HCT116 (cell line): ENCODE data around the gene SHROOM1. TPM values are rescaled to one million over a fixed set of nuclear protein-coding genes. Genes with fewer than 3 reads are reported as not detected.

ENCODE experiments used
- ATAC-seq: fragments of 200-7000 bp; cut with Tn5 transposase; 2 replicates; pipeline ENCODE4 v1.9.1; 2020; ENCODE audit warnings: mild to moderate bottlenecking, moderate library complexity
- BruUV-seq: library from RNA; stranded (reverse); fragments of 400-500 nt; replicated peaks from 2 replicates; lab custom pipeline; 2021; lab: Mats Ljungman, UMichigan
- CTCF ChIA-PET: fragments of 300-600 bp; sonication (Branson Sonifier 250); formaldehyde crosslinking; loops from one replicate; lab custom pipeline; 2021; ENCODE audit warnings: antibody characterized with exemption; lab: Charles Lee
- POLR2A ChIA-PET: fragments of 300-600, 350-600 bp; sonication (Branson Sonifier 250); formaldehyde crosslinking; loops from one replicate; lab custom pipeline; 2021; ENCODE audit warnings: antibody characterized with exemption; lab: Charles Lee
- RAD21 ChIA-PET, 2 experiments: fragments of 300-600 bp; sonication (Branson Sonifier 250); formaldehyde crosslinking; loops; one replicate each; lab custom pipeline; 2023; ENCODE audit warnings: low total read pairs in 2 of 2; ENCODE audit not compliant: uncharacterized antibody in 2 of 2, unreplicated experiment in 2 of 2, low non-redundant PET in 1 of 2; lab: Charles Lee
- DNase-seq: peaks from one replicate; pipeline ENCODE4 v3.0.0-alpha.2; 2010; ENCODE audit warnings: low read depth, low spot score
- H2AFZ ChIP-seq: fragments of 200-600 bp; shearing (Covaris generic), sonication (generic); 2 replicates; pipeline ENCODE4 v1.6.1; 2017; ENCODE audit warnings: low read depth, mixed run types, mixed read lengths, antibody characterized with exemption, low read length; ENCODE audit not compliant: poor library complexity, severe bottlenecking
- H3K27ac ChIP-seq: 2 replicates; pipeline ENCODE4 v1.5.1; 2012; ENCODE audit warnings: low read depth, low read length
- H3K27me3 ChIP-seq: fragments of 200-600 bp; sonication (generic); 2 replicates; pipeline ENCODE4 v1.6.1; 2016; ENCODE audit warnings: mixed run types, low read length, mixed read lengths; ENCODE audit not compliant: insufficient read depth
- H3K36me3 ChIP-seq, 2 experiments: fragments of 200-500 bp in 1 of 2; fragments of 200-600 bp in 1 of 2; sonication (Bioruptor generic) in 1 of 2; sonication (generic) in 1 of 2; 2 replicates each; pipeline versions ENCODE4 v1.5.1 to v1.6.1; 2014 to 2016; ENCODE audit warnings: low read length in 2 of 2, inconsistent platforms in 1 of 2, mixed read lengths in 1 of 2, mixed run types in 1 of 2; ENCODE audit not compliant: insufficient read depth in 2 of 2, control insufficient read depth in 1 of 2
- H3K4me1 ChIP-seq, 2 experiments: fragments of 200-600 bp in 1 of 2; sonication (generic) in 1 of 2; 2 replicates each; pipeline versions ENCODE4 v1.5.1 to v1.6.1; 2012 to 2017; ENCODE audit warnings: low read length in 2 of 2, inconsistent platforms in 1 of 2, mild to moderate bottlenecking in 1 of 2, mixed read lengths in 1 of 2, mixed run types in 1 of 2, moderate library complexity in 1 of 2; ENCODE audit not compliant: insufficient read depth in 2 of 2, control insufficient read depth in 1 of 2
- H3K4me2 ChIP-seq: fragments of 200-600 bp; sonication (generic); 2 replicates; pipeline ENCODE4 v1.6.1; 2017; ENCODE audit warnings: mixed run types, low read length, mixed read lengths
- H3K4me3 ChIP-seq, 2 experiments: fragments of 200-600 bp in 1 of 2; sonication (generic) in 1 of 2; replicated peaks in 1 of 2; 2 replicates each; pipeline ENCODE4 v1.5.1; 2011 to 2016; ENCODE audit warnings: low read length in 2 of 2, control low read depth in 1 of 2, low read depth in 1 of 2, mild to moderate bottlenecking in 1 of 2, mixed read lengths in 1 of 2, mixed run types in 1 of 2
- H3K79me2 ChIP-seq: fragments of 200-600 bp; sonication (generic); 2 replicates; pipeline ENCODE4 v1.6.1; 2017; ENCODE audit warnings: mild to moderate bottlenecking, mixed run types, low read length, moderate library complexity, mixed read lengths; ENCODE audit not compliant: insufficient read depth
- H3K9ac ChIP-seq: fragments of 200-600 bp; sonication (generic); 2 replicates; pipeline ENCODE4 v1.6.1; 2016; ENCODE audit warnings: low read length, mixed read lengths
- H3K9me2 ChIP-seq: fragments of 200-600 bp; sonication (generic), shearing (Covaris generic); 2 replicates; pipeline ENCODE4 v1.6.1; 2017; ENCODE audit warnings: mixed run types, mild to moderate bottlenecking, moderate library complexity; ENCODE audit not compliant: insufficient read depth
- H3K9me3 ChIP-seq, 2 experiments: fragments of 200-500 bp in 1 of 2; fragments of 200-600 bp in 1 of 2; sonication (Bioruptor generic) in 1 of 2; sonication (generic) in 1 of 2; 2 replicates each; pipeline ENCODE4 v1.6.1; 2014 to 2017; ENCODE audit warnings: low read length in 2 of 2, mixed read lengths in 2 of 2, inconsistent platforms in 1 of 2, low read depth in 1 of 2, mild to moderate bottlenecking in 1 of 2, mixed run types in 1 of 2, moderate library complexity in 1 of 2; ENCODE audit not compliant: control insufficient read depth in 1 of 2, insufficient read depth in 1 of 2
- H4K20me1 ChIP-seq: fragments of 200-600 bp; sonication (generic), shearing (Covaris generic); 2 replicates; pipeline ENCODE4 v1.6.1; 2017; ENCODE audit warnings: mixed run types, mild to moderate bottlenecking, moderate library complexity; ENCODE audit not compliant: insufficient read depth
- CBX3 ChIP-seq: IDR thresholded peaks from 2 replicates; pipeline ENCODE4 v1.6.1; 2012; ENCODE audit warnings: low read depth
- CEBPB ChIP-seq: IDR thresholded peaks from 2 replicates; pipeline ENCODE4 v1.6.1; 2012; ENCODE audit warnings: low read depth
- EGR1 ChIP-seq: IDR thresholded peaks from 2 replicates; pipeline ENCODE4 v1.6.1; 2012; ENCODE audit warnings: low read depth
- ELF1 ChIP-seq: IDR thresholded peaks from 2 replicates; pipeline ENCODE4 v1.6.1; 2012; ENCODE audit warnings: low read depth, borderline replicate concordance
- EZH2 ChIP-seq: fragments of 200-600 bp; sonication (generic); IDR thresholded peaks from 2 replicates; pipeline ENCODE4 v1.6.1; 2017; ENCODE audit warnings: antibody characterized with exemption, mixed run types
- FOSL1 ChIP-seq: IDR thresholded peaks from 2 replicates; pipeline ENCODE4 v1.6.1; 2012; ENCODE audit warnings: low read depth
- JUND ChIP-seq: IDR thresholded peaks from 2 replicates; pipeline ENCODE4 v1.6.1; 2012
- POLR2A ChIP-seq: IDR thresholded peaks from 2 replicates; pipeline ENCODE4 v1.7.0; 2011; ENCODE audit warnings: borderline replicate concordance; ENCODE audit not compliant: insufficient read depth, insufficient read length; ENCODE audit errors: extremely low read depth
- POLR2AphosphoS5 ChIP-seq: IDR thresholded peaks from 2 replicates; pipeline ENCODE4 v1.6.1; 2011; ENCODE audit warnings: mild to moderate bottlenecking, low read depth, low read length, moderate library complexity
- RAD21 ChIP-seq: IDR thresholded peaks from 2 replicates; pipeline ENCODE4 v1.6.1; 2012; ENCODE audit warnings: low read depth, mild to moderate bottlenecking
- SIN3A ChIP-seq: IDR thresholded peaks from 2 replicates; pipeline ENCODE4 v1.6.1; 2012; ENCODE audit warnings: low read depth
- SP1 ChIP-seq: IDR thresholded peaks from 2 replicates; pipeline ENCODE4 v1.6.1; 2012; ENCODE audit warnings: low read depth
- SRF ChIP-seq: IDR thresholded peaks from 2 replicates; pipeline ENCODE4 v1.6.1; 2012; ENCODE audit warnings: low read depth
- TCF7L2 ChIP-seq: IDR thresholded peaks from 2 replicates; pipeline ENCODE4 v1.7.0; 2011; ENCODE audit warnings: borderline replicate concordance, inconsistent platforms; ENCODE audit not compliant: insufficient read depth, insufficient read length; ENCODE audit errors: extremely low read depth
- YY1 ChIP-seq: IDR thresholded peaks from 2 replicates; pipeline ENCODE4 v1.6.1; 2011; ENCODE audit warnings: low read length, low read depth, moderate library complexity, mild to moderate bottlenecking; ENCODE audit not compliant: insufficient replicate concordance; ENCODE audit errors: extremely low read depth
- ZNF274 ChIP-seq: fragments of 200-500 bp; sonication (Bioruptor generic); IDR thresholded peaks from 2 replicates; pipeline ENCODE4 v1.6.1; 2014; ENCODE audit warnings: mild to moderate bottlenecking, low read depth, low read length, inconsistent platforms
- intact Hi-C: fragments of 100-400 bp; cut with micrococcal nuclease; formaldehyde crosslinking; loops from 2 replicates; pipeline ENCODE4 v1.10.0; 2022
- total RNA-seq: library from RNA; stranded (reverse); gene quantifications from one replicate; pipeline ENCODE4 v1.2.1, GENCODE V29; 2021; ENCODE audit not compliant: unreplicated experiment
- TF ChIP-seq, protein P1 (sequence below): IDR thresholded peaks from 2 replicates; pipeline ENCODE4 v1.6.1; 2012
- TF ChIP-seq, protein P2 (sequence below), 3 experiments: fragments of 200-600 bp in 1 of 3; sonication (generic) in 1 of 3; IDR thresholded peaks in 2 of 3; conservative IDR thresholded peaks in 1 of 3; 2 replicates each; pipeline ENCODE4 v1.5.1; 2012 to 2017; ENCODE audit warnings: low read depth in 2 of 3, low read length in 2 of 3, antibody characterized with exemption in 1 of 3, borderline replicate concordance in 1 of 3, control low read depth in 1 of 3, mild to moderate bottlenecking in 1 of 3, mixed read lengths in 1 of 3, mixed run types in 1 of 3, moderate library complexity in 1 of 3; ENCODE audit not compliant: insufficient read depth in 1 of 3
- TF ChIP-seq, protein P3 (sequence below): IDR thresholded peaks from 2 replicates; pipeline ENCODE4 v1.6.1; 2012
- TF ChIP-seq, protein P4 (sequence below): IDR thresholded peaks from 2 replicates; pipeline ENCODE4 v1.6.1; 2012; ENCODE audit warnings: low read depth

Gene SHROOM1
- total RNA-seq, 1 experiment from 2014 or later = 9.5 TPM

DNA sequence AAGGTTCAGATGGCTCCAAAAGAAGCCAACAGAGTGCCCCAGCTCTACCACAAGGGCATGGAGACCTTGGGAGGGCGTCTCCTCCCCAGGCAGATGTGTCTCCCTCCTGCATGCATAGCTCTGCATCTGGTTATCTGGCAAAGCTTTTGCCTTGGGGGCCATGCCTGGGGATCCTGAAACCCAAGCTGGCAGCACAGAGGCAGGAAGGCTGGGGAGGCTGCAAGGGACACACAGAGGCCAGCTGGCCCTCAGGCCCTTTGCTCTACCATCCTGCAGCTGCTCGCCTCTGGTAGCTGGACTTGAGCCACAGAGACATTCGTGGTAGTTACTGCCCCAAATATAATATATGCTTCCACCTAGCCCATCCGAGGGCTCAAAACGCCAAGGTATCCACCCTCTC, 57.3 kb downstream of the SHROOM1 start:
- peaks cover 22% of the 10 kb centered on the region for H3K79me2 ChIP-seq
- no peak overlapping the region for H3K4me2 ChIP-seq
- BruUV-seq = no TSS peak
- no peak overlapping the region for H3K4me3 ChIP-seq
- CTCF ChIA-PET = no interaction called here
- POLR2A ChIA-PET = no interaction called here
- no peak overlapping the region for H3K9ac ChIP-seq
- H3K9me3 ChIP-seq = no peaks in the 10 kb centered on the region
- no peaks in the 10 kb centered on the region for H3K27me3 ChIP-seq
- H4K20me1 ChIP-seq = no peaks in the 10 kb centered on the region
- TF ChIP-seq YY1 = no peak
- no peak for TF ChIP-seq CBX3
- no peak for TF ChIP-seq POLR2AphosphoS5
- no peak for TF ChIP-seq SIN3A
- TF ChIP-seq TCF7L2 = no peak
- no peak for TF ChIP-seq CEBPB
- TF ChIP-seq POLR2A = no peak
- no peak for TF ChIP-seq SP1
- TF ChIP-seq EGR1 = no peak
- TF ChIP-seq, protein P1, sequence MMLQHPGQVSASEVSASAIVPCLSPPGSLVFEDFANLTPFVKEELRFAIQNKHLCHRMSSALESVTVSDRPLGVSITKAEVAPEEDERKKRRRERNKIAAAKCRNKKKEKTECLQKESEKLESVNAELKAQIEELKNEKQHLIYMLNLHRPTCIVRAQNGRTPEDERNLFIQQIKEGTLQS = no peak
- no peak for TF ChIP-seq ELF1
- no peak for TF ChIP-seq EZH2
- TF ChIP-seq ZNF274 = no peak
- TF ChIP-seq JUND = no peak
- TF ChIP-seq, protein P2, sequence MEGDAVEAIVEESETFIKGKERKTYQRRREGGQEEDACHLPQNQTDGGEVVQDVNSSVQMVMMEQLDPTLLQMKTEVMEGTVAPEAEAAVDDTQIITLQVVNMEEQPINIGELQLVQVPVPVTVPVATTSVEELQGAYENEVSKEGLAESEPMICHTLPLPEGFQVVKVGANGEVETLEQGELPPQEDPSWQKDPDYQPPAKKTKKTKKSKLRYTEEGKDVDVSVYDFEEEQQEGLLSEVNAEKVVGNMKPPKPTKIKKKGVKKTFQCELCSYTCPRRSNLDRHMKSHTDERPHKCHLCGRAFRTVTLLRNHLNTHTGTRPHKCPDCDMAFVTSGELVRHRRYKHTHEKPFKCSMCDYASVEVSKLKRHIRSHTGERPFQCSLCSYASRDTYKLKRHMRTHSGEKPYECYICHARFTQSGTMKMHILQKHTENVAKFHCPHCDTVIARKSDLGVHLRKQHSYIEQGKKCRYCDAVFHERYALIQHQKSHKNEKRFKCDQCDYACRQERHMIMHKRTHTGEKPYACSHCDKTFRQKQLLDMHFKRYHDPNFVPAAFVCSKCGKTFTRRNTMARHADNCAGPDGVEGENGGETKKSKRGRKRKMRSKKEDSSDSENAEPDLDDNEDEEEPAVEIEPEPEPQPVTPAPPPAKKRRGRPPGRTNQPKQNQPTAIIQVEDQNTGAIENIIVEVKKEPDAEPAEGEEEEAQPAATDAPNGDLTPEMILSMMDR (IDR thresholded peaks at IDR 0.05 in 2 of 3, conservative IDR thresholded peaks at IDR 0.05 in 1 of 3; ENCODE audit: borderline replicate concordance in 1 of 3, insufficient read depth in 1 of 3, low read depth in 2 of 3, low read length in 2 of 3) = no peak
- TF ChIP-seq FOSL1 = no peak
- TF ChIP-seq, protein P3, sequence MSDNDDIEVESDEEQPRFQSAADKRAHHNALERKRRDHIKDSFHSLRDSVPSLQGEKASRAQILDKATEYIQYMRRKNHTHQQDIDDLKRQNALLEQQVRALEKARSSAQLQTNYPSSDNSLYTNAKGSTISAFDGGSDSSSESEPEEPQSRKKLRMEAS = no peak
- TF ChIP-seq SRF = no peak
- TF ChIP-seq, protein P4, sequence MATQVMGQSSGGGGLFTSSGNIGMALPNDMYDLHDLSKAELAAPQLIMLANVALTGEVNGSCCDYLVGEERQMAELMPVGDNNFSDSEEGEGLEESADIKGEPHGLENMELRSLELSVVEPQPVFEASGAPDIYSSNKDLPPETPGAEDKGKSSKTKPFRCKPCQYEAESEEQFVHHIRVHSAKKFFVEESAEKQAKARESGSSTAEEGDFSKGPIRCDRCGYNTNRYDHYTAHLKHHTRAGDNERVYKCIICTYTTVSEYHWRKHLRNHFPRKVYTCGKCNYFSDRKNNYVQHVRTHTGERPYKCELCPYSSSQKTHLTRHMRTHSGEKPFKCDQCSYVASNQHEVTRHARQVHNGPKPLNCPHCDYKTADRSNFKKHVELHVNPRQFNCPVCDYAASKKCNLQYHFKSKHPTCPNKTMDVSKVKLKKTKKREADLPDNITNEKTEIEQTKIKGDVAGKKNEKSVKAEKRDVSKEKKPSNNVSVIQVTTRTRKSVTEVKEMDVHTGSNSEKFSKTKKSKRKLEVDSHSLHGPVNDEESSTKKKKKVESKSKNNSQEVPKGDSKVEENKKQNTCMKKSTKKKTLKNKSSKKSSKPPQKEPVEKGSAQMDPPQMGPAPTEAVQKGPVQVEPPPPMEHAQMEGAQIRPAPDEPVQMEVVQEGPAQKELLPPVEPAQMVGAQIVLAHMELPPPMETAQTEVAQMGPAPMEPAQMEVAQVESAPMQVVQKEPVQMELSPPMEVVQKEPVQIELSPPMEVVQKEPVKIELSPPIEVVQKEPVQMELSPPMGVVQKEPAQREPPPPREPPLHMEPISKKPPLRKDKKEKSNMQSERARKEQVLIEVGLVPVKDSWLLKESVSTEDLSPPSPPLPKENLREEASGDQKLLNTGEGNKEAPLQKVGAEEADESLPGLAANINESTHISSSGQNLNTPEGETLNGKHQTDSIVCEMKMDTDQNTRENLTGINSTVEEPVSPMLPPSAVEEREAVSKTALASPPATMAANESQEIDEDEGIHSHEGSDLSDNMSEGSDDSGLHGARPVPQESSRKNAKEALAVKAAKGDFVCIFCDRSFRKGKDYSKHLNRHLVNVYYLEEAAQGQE = no peak
- TF ChIP-seq RAD21 = no peak
- TF ChIP-seq, all 23 proteins: peak for 0
- Histone ChIP-seq H3K27ac (no peak overlapping the region), H3K36me3 (no peaks in the 10 kb centered on the region), H3K4me1 (peaks cover 12 to 24% of the 10 kb centered on the region in 2 experiments), H2AFZ (no peak overlapping the region), H3K9me2 (no peaks in the 10 kb centered on the region)
- no peak for ATAC-seq
- DNase-seq = no peak
- RAD21 ChIA-PET = no interaction called here
- intact Hi-C loops = no loop called here
